H1 (cell line): ENCODE results near the gene MROH8. TPM values are rescaled to one million over a fixed set of nuclear protein-coding genes. Genes with fewer than 3 reads are reported as not detected.

Source experiments
- CTCF ChIA-PET: fragments of 300-600 bp; sonication (Branson Sonifier 250); formaldehyde crosslinking; loops from one replicate; lab custom pipeline; 2021; ENCODE audit not compliant: partially characterized antibody; lab: Charles Lee
- POLR2A ChIA-PET: fragments of 300-600 bp; sonication (Branson Sonifier 250); formaldehyde crosslinking; loops from one replicate; lab custom pipeline; 2021; ENCODE audit warnings: inconsistent platforms; ENCODE audit not compliant: partially characterized antibody; lab: Charles Lee
- DNase-seq, 2 experiments: peaks; one replicate each; pipeline versions ENCODE4 v3.0.0 to v3.0.0-alpha.2; 2010 to 2022; ENCODE audit warnings: low spot score in 2 of 2, low read depth in 1 of 2, mixed read lengths in 1 of 2
- FAIRE-seq: peaks from 2 replicates; lab custom pipeline; 2011; peaks lifted over from hg19 to GRCh38; lab: Jason Lieb, UNC
- H2AFZ ChIP-seq: 2 replicates; pipeline ENCODE4 v1.8.1; 2012; ENCODE audit warnings: low read length, inconsistent platforms
- H2AK5ac ChIP-seq: 2 replicates; pipeline ENCODE4 v1.6.1; 2013; ENCODE audit warnings: low read depth, low read length
- H2BK120ac ChIP-seq: replicated peaks from 2 replicates; pipeline ENCODE3; 2013; ENCODE audit warnings: low read depth, low read length, inconsistent platforms
- H2BK12ac ChIP-seq: 2 replicates; pipeline ENCODE4 v1.6.1; 2013; ENCODE audit warnings: low read depth, low read length
- H2BK15ac ChIP-seq: 2 replicates; pipeline ENCODE4 v1.6.1; 2013; ENCODE audit warnings: low read length
- H2BK20ac ChIP-seq: 2 replicates; pipeline ENCODE4 v1.6.1; 2013; ENCODE audit warnings: low read length
- H2BK5ac ChIP-seq: 2 replicates; pipeline ENCODE4 v1.6.1; 2013; ENCODE audit warnings: low read depth, low read length
- H3K14ac ChIP-seq: 2 replicates; pipeline ENCODE4 v1.6.1; 2013; ENCODE audit warnings: inconsistent platforms; ENCODE audit not compliant: insufficient read length
- H3K18ac ChIP-seq: 2 replicates; pipeline ENCODE4 v1.6.1; 2013; ENCODE audit warnings: low read length; ENCODE audit errors: extremely low read depth
- H3K23ac ChIP-seq: 2 replicates; pipeline ENCODE4 v1.6.1; 2013; ENCODE audit warnings: inconsistent platforms; ENCODE audit not compliant: insufficient read length
- H3K23me2 ChIP-seq: 2 replicates; pipeline ENCODE4 v1.6.1; 2013; ENCODE audit warnings: low read depth, low read length
- H3K27ac ChIP-seq: 2 replicates; pipeline ENCODE4 v1.6.1; 2011; ENCODE audit warnings: low read depth, low read length, inconsistent platforms
- H3K27me3 ChIP-seq, 4 experiments: replicated peaks in 1 of 4; 1 replicate in 1 of 4; 2 replicates in 3 of 4; pipeline versions ENCODE4 v1.6.1 to v1.8.1; 2011 to 2013; ENCODE audit warnings: low read length in 3 of 4, mild to moderate bottlenecking in 3 of 4, inconsistent platforms in 2 of 4, mixed read lengths in 2 of 4, moderate library complexity in 1 of 4; ENCODE audit not compliant: control insufficient read depth in 3 of 4, insufficient read depth in 3 of 4; ENCODE audit errors: extremely low read depth in 1 of 4
- H3K36me3 ChIP-seq, 4 experiments: 2 replicates each; pipeline versions ENCODE4 v1.6.1 to v1.8.1; 2011 to 2013; ENCODE audit warnings: mild to moderate bottlenecking in 4 of 4, low read length in 3 of 4, moderate library complexity in 2 of 4, control low read depth in 1 of 4, inconsistent platforms in 1 of 4; ENCODE audit not compliant: insufficient read depth in 4 of 4, control insufficient read depth in 2 of 4
- H3K4ac ChIP-seq: replicated peaks from 2 replicates; pipeline ENCODE3; 2013; ENCODE audit warnings: low read length, low read depth, mixed read lengths, inconsistent platforms; ENCODE audit not compliant: insufficient read length
- H3K4me1 ChIP-seq, 4 experiments: replicated peaks in 1 of 4; 1 replicate in 1 of 4; 2 replicates in 3 of 4; pipeline versions ENCODE4 v1.6.1 to v1.8.1; 2011 to 2013; ENCODE audit warnings: low read length in 3 of 4, inconsistent platforms in 2 of 4, mixed read lengths in 1 of 4; ENCODE audit not compliant: insufficient read depth in 4 of 4, control insufficient read depth in 3 of 4
- H3K4me2 ChIP-seq, 2 experiments: 2 replicates each; pipeline versions ENCODE4 v1.6.1 to v1.8.1; 2011 to 2013; ENCODE audit warnings: low read depth in 2 of 2, low read length in 2 of 2, control low read depth in 1 of 2, inconsistent platforms in 1 of 2, mild to moderate bottlenecking in 1 of 2; ENCODE audit not compliant: insufficient read depth in 1 of 2
- H3K4me3 ChIP-seq, 4 experiments: fragments of 200-600, 300-600 bp in 1 of 4; sonication (generic), shearing (Covaris generic), sonication (Bioruptor Twin) in 1 of 4; 2 replicates each; pipeline versions ENCODE4 v1.5.1 to v1.8.1; 2011 to 2016; ENCODE audit warnings: low read length in 4 of 4, low read depth in 3 of 4, control low read depth in 2 of 4, inconsistent platforms in 2 of 4, mild to moderate bottlenecking in 2 of 4, mixed read lengths in 1 of 4, moderate library complexity in 1 of 4; ENCODE audit not compliant: insufficient read depth in 2 of 4; ENCODE audit errors: extremely low read depth in 1 of 4
- H3K56ac ChIP-seq: replicated peaks from 2 replicates; pipeline ENCODE3; 2013; ENCODE audit warnings: low read depth, mild to moderate bottlenecking, mixed read lengths, low read length, inconsistent platforms; ENCODE audit not compliant: insufficient read length
- H3K79me1 ChIP-seq: 2 replicates; pipeline ENCODE4 v1.6.1; 2013; ENCODE audit warnings: low read depth, low read length, control low read depth
- H3K79me2 ChIP-seq, 2 experiments: 2 replicates each; pipeline versions ENCODE4 v1.6.1 to v1.8.1; 2012 to 2013; ENCODE audit warnings: low read length in 2 of 2, mild to moderate bottlenecking in 2 of 2, inconsistent platforms in 1 of 2; ENCODE audit not compliant: insufficient read depth in 2 of 2, control insufficient read depth in 1 of 2
- H3K9ac ChIP-seq, 4 experiments: replicated peaks in 1 of 4; 1 replicate in 1 of 4; 2 replicates in 3 of 4; pipeline versions ENCODE4 v1.6.1 to v1.8.1; 2011 to 2013; ENCODE audit warnings: low read depth in 3 of 4, low read length in 3 of 4, control low read depth in 2 of 4, mild to moderate bottlenecking in 2 of 4, moderate library complexity in 2 of 4, inconsistent platforms in 1 of 4; ENCODE audit errors: extremely low read depth in 1 of 4
- H3K9me3 ChIP-seq, 2 experiments: 2 replicates each; pipeline versions ENCODE4 v1.6.1 to v1.8.1; 2012 to 2013; ENCODE audit warnings: mild to moderate bottlenecking in 2 of 2, moderate library complexity in 2 of 2, control low read depth in 1 of 2, inconsistent platforms in 1 of 2, low read depth in 1 of 2, low read length in 1 of 2, mixed read lengths in 1 of 2; ENCODE audit not compliant: insufficient read depth in 2 of 2
- H4K20me1 ChIP-seq, 2 experiments: replicated peaks in 1 of 2; 2 replicates each; pipeline versions ENCODE3 to v1.8.1; 2011 to 2013; ENCODE audit warnings: inconsistent platforms in 2 of 2, low read length in 2 of 2, mild to moderate bottlenecking in 1 of 2; ENCODE audit not compliant: insufficient read depth in 2 of 2, control insufficient read depth in 1 of 2
- H4K5ac ChIP-seq: 2 replicates; pipeline ENCODE4 v1.6.1; 2013; ENCODE audit warnings: low read length, low read depth, mixed read lengths, inconsistent platforms; ENCODE audit not compliant: insufficient read length
- H4K8ac ChIP-seq: 2 replicates; pipeline ENCODE4 v1.8.0; 2013; ENCODE audit warnings: mild to moderate bottlenecking, moderate library complexity, low read length, inconsistent platforms; ENCODE audit not compliant: insufficient read depth; ENCODE audit errors: extremely low read depth
- H4K91ac ChIP-seq: replicated peaks from 2 replicates; pipeline ENCODE3; 2013; ENCODE audit warnings: low read length, mixed read lengths, inconsistent platforms; ENCODE audit not compliant: insufficient read length
- BCL11A ChIP-seq, 2 experiments: IDR thresholded peaks; one replicate each; pipeline ENCODE4 v1.6.1; 2011; ENCODE audit warnings: low read depth in 2 of 2, low read length in 2 of 2, mild to moderate bottlenecking in 2 of 2
- GABPA ChIP-seq: IDR thresholded peaks from 2 replicates; pipeline ENCODE4 v1.6.1; 2011; ENCODE audit warnings: mild to moderate bottlenecking, low read length, moderate library complexity, borderline replicate concordance; ENCODE audit not compliant: insufficient read depth
- JUN ChIP-seq: IDR thresholded peaks from 2 replicates; pipeline ENCODE4 v1.6.1; 2011; ENCODE audit warnings: low read depth, mild to moderate bottlenecking, improper control_type of control experiment, low read length
- JUND ChIP-seq: IDR thresholded peaks from 2 replicates; pipeline ENCODE4 v1.6.1; 2011; ENCODE audit warnings: mild to moderate bottlenecking, improper control_type of control experiment, low read length
- POU5F1 ChIP-seq: IDR thresholded peaks from 2 replicates; pipeline ENCODE4 v1.6.1; 2011; ENCODE audit warnings: low read depth, mild to moderate bottlenecking, low read length, moderate library complexity
- RBBP5 ChIP-seq: IDR thresholded peaks from 2 replicates; pipeline ENCODE4 v1.7.1; 2012; ENCODE audit warnings: low read depth, mild to moderate bottlenecking, inconsistent platforms, low read length, moderate library complexity, borderline replicate concordance
- SUZ12 ChIP-seq: fragments of 200-600 bp; sonication (generic); IDR thresholded peaks from 2 replicates; pipeline ENCODE4 v1.6.1; 2012; ENCODE audit warnings: mild to moderate bottlenecking, inconsistent platforms, low read length, moderate library complexity, mixed read lengths
- WGBS, 2 experiments: shearing (Covaris generic) in 1 of 2; methylation state at CpG; one replicate each; pipeline versions ENCODE4 v1.1.6 to v1.1.7; 2013 to 2015; ENCODE audit warnings: low lambda C conversion rate in 2 of 2, mixed read lengths in 2 of 2, inconsistent platforms in 1 of 2, low coverage in 1 of 2, missing lambda C conversion rate in 1 of 2; ENCODE audit not compliant: insufficient replicate concordance in 2 of 2, insufficient coverage in 1 of 2, insufficient read length in 1 of 2; ENCODE audit errors: extremely low coverage in 1 of 2, missing lambda C conversion rate in 1 of 2; 5-methylcytosine and 5-hydroxymethylcytosine counted together
- polyA plus RNA-seq, 7 experiments: library from polyadenylated mRNA; depleted of rRNA in 3 of 7; stranded (reverse) in 5 of 7; unstranded in 2 of 7; fragments of >200 nt in 5 of 7; fragments of 200-250 nt in 2 of 7; gene quantifications; 1 replicate in 5 of 7; 2 replicates in 1 of 7; 4 replicates in 1 of 7; pipeline versions ENCODE4 v1.2.1 to v1.2.3, GENCODE V29; 2011 to 2013; ENCODE audit warnings: missing spikeins in 2 of 7, mixed read lengths in 2 of 7
- total RNA-seq: library from RNA; stranded (reverse); fragmentation: NEBNext Ultra II Directional; extraction: Animal tissue kit (Norgen Biotek cat#: 25700); gene quantifications from 2 replicates; pipeline ENCODE4 v1.2.1, GENCODE V29; 2021
- TF ChIP-seq, protein P1 (sequence below): IDR thresholded peaks from 2 replicates; pipeline ENCODE4 v1.6.1; 2011; ENCODE audit warnings: low read length, improper control_type of control experiment
- TF ChIP-seq, protein P2 (sequence below): IDR thresholded peaks from 2 replicates; pipeline ENCODE4 v1.6.1; 2011; ENCODE audit warnings: low read depth, mild to moderate bottlenecking, low read length; ENCODE audit not compliant: insufficient read depth

The MROH8 gene
- total and polyA plus RNA-seq, 2 of the 8 experiments (the other 6 are each of a cell fraction or from before 2014, with no cell fraction given), result 0.50 to 0.86 TPM

DNA sequence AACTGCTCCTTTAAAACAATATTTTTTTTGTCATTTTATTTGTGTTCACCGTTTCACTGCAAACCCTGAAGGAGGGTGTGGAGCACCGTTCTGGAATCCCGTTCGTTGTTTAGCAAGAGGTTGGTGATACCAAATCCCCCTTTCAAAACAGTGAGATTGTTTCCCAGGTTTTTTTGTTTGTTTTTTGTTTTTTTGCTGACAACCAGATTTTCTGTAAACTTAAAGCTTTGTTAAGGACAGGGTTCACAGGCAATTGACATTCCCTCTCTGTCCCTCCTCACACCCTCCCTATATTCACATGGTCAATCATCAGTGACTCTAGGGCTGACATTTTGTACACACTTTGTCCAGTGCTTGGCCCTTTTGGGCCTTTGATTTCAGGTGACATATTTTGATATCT, 21.0 kb upstream of the MROH8 start:
- H2BK20ac ChIP-seq, result no peak overlapping the region
- H3K4ac ChIP-seq, result no peak overlapping the region
- no peaks in the 10 kb centered on the region for H3K23me2 ChIP-seq
- H3K4me3 ChIP-seq, result no peak overlapping the region
- no peak overlapping the region for H2AK5ac ChIP-seq
- ChIA-PET POLR2A (interaction anchor here (1.3 kb wide), 2 partner anchors 9 to 22 kb away, joined by 3 read pairs; no protein-coding TSS in a partner anchor), CTCF (interaction anchor here (4.3 kb wide), 1 partner anchor 9 kb away, joined by 31 read pairs; no protein-coding TSS in a partner anchor)
- H3K4me1 ChIP-seq, result no peaks in the 10 kb centered on the region
- no peak overlapping the region for H2BK120ac ChIP-seq
- no peak overlapping the region for H3K18ac ChIP-seq
- H4K91ac ChIP-seq, result no peak overlapping the region
- no peaks in the 10 kb centered on the region for H3K9me3 ChIP-seq
- H3K36me3 ChIP-seq, result peaks cover 33 to 64% (median 50%) of the 10 kb centered on the region in 4 experiments
- peaks cover 3 to 15% of the 10 kb centered on the region in 2 experiments for H4K20me1 ChIP-seq
- H3K79me1 ChIP-seq, result peaks cover 20% of the 10 kb centered on the region
- H3K23ac ChIP-seq, result no peak overlapping the region
- no peak overlapping the region for H3K14ac ChIP-seq
- TF ChIP-seq, protein P1, sequence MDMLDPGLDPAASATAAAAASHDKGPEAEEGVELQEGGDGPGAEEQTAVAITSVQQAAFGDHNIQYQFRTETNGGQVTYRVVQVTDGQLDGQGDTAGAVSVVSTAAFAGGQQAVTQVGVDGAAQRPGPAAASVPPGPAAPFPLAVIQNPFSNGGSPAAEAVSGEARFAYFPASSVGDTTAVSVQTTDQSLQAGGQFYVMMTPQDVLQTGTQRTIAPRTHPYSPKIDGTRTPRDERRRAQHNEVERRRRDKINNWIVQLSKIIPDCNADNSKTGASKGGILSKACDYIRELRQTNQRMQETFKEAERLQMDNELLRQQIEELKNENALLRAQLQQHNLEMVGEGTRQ, result no peak
- TF ChIP-seq RBBP5, result no peak
- TF ChIP-seq JUN, result no peak
- no peak for TF ChIP-seq BCL11A (IDR thresholded peaks at IDR 0.05; ENCODE audit: low read depth in 2 of 2, low read length in 2 of 2)
- TF ChIP-seq, protein P2, sequence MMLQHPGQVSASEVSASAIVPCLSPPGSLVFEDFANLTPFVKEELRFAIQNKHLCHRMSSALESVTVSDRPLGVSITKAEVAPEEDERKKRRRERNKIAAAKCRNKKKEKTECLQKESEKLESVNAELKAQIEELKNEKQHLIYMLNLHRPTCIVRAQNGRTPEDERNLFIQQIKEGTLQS, result no peak
- TF ChIP-seq POU5F1, result no peak
- TF ChIP-seq GABPA, result no peak
- TF ChIP-seq SUZ12, result no peak
- TF ChIP-seq JUND, result no peak
- no peak overlapping the region for H2BK15ac ChIP-seq
- H2BK5ac ChIP-seq, result no peak overlapping the region
- H2BK12ac ChIP-seq, result no peak overlapping the region
- H3K27ac ChIP-seq, result no peak overlapping the region
- H4K5ac ChIP-seq, result no peak overlapping the region
- no peak overlapping the region for H3K56ac ChIP-seq
- no peaks in the 10 kb centered on the region for H3K27me3 ChIP-seq
- no peak overlapping the region for H3K9ac ChIP-seq
- 91% methylated on average over 4 of the region's 4 CpGs; no CpG with 5 or more reads in 1 of the 2 experiments for WGBS, 2 experiments
- no peak overlapping the region for H2AFZ ChIP-seq
- FAIRE-seq (no peak), DNase-seq (no peak)
- no peak overlapping the region for H3K4me2 ChIP-seq
- peaks cover 7 to 52% of the 10 kb centered on the region in 2 experiments for H3K79me2 ChIP-seq
- H4K8ac ChIP-seq, result no peak overlapping the region
